HG02852 (cell line): ENCODE results near the gene PDIA5.
A peak's percentile ranks its signal among the peaks of the same experiment; 100 is the strongest.
"Not testable (repeated sequence)": the region's sequence is repeated elsewhere in the genome, so short reads cannot be mapped to it uniquely, and the experiment has no call there.

Experiments used
- ATAC-seq: cut with Tn5 transposase; IDR thresholded peaks from one replicate; pipeline ENCODE4 v1.9.1; 2021; ENCODE audit warnings: mild to moderate bottlenecking, moderate library complexity; ENCODE audit not compliant: unreplicated experiment

PDIA5 gene

GRCh38 chr3:123143669-123144411 lies 77.0 kb downstream of the PDIA5 start:
- ATAC-seq = no peak

- ATAC-seq = no peak
These were observed 81.1 kb downstream of the PDIA5 start for GRCh38 chr3:123147754-123148535.

DNA sequence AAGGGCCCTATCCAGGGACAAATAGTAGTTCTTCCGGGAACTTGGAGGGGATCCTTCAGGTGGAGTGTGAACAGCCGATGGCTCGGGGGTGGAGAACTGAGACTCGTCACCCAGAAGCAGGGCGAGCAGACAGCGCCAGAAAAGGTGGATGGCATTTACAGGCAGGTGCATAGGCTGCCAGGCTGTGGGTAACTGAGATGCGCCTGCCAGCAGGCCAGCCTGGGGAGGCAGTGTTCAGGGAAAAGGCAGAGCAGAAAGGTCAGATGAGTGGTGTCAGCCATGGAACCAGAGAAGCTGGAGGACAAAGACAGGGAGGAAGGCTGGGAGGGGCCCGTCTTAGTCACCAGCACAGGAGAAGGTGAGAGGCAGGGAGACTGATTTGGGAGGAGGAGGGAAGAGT lies 81.9 kb downstream of the PDIA5 start:
- no peak for ATAC-seq

DNA sequence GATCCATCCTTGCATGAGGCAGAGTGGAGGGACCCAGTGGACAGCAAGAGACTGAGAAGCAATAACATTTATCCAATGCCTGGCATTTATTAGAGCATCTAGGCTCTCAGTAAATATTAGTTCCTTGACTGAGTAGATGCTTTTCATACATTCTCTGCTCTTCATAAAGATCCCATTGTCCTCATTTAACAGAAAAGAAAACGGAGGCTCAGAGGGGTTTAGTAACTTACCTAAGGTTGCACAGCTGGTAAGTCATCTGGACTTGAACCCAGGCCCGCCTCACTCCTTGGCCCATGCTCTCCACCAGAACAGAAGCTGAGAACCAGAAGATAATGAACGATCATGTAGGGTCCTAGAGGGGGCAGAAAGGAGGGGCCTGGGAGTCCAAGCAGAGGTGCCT lies 82.7 kb downstream of the PDIA5 start:
- ATAC-seq = no peak

- no peak for ATAC-seq
These were observed 83.8 kb downstream of the PDIA5 start for GRCh38 chr3:123150449-123151215.

DNA sequence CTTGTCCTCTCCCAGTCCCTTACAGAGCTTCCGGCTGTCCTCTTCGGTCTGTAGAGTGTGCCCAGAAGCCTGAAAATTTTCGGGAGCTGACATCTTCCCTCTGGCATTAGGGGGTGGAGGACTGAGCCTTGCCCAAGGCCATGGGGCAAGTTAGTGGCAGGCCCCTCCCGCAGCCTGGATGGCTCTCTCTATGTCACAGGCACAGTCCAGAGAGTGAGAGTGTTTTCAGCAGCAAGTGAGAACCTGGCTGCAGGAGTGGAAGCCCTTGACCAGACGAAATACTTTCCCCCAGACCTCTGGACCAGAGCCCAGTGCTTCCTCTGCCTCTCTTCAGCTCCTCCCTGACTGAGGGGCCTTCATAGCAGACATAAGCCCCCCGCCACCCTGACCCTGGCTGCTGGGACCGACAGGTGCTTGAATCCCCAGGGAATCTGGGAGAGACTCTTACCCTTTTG lies 84.5 kb downstream of the PDIA5 start:
- ATAC-seq = no peak

DNA sequence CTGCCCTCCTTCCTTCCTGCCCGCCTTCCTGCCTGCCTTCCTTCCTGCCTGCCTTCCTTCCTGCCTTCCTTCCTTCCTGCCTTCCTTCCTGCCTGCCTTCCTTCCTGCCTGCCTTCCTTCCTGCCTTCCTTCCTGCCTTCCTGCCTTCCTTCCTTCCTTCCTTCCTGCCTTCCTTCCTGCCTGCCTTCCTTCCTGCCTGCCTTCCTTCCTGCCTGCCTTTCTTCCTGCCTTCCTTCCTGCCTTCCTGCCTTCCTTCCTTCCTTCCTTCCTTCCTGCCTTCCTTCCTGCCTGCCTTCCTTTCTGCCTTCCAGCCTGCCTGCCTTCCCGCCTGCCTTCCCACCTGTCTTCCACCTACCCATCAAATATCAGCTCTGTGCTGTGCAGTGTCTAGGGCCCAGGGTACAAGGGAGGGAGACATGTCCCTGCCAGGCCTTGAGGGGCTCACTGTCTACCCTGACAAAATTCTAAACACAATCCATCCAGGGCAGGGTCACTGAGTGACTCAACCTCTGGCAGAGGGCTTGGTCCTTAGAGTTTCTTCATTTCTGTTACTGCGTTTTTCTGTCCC lies 85.1 kb downstream of the PDIA5 start:
- not testable (repeated sequence) for ATAC-seq

DNA sequence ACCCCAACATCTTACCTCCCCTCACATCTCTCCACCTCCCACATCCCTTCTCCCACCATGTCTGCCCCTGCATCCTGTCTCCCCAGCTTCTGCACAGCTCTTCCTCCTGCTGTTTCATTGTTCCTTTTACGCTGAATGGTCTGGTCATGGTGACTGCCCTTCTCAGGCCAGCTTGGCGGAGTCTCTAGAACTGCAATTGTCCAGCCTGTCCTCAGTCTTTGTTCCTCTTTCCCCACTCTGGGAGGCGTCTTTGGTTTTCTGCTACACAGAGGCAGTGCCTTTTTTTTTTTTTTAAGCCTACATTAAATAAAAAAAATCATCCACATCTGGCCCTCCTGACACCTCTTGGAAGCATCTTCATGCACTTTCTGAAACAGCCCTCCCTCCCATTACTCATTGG lies 85.9 kb downstream of the PDIA5 start:
- ATAC-seq = no peak

DNA sequence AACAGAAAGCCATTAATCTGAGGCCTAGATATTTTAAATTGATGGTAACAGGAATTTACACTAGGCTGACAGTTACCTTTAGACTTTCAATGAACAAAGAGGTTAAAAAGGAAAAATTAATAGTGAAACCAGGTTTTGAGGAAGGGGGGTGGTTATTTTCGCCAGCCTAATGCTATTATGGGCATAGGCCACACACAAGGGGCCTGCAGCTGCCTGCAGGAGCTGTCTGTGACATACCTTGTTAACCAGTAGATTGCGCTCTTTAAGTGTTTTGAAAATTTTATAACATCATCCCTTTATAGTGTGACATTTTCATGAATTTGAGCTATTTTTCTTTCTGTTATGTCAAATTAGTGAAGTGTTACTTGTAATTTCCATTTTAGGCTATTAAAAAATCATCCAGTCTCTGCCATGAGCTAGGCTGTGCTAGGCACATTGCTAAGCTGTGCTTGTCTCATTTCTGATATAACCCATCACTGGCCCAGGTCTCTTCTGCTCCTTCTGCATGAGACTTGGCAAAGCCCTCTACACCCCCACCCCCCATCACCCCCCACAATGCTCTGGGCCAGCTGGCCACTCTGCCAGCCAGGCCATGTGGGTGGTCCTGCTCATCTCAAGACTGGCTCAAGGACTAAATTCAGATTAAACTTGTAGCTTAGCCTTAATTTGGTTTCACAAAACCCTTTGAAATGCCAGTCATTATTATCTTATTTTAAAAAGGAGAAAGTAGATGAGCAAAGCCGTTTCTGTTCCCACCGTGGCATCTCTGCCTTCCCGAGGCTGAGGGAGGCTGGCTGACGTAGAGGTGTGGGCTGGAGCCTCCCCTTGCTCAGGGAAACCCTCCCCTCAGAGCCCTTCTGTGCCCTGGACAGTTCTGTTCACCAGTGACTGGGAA lies 86.5 kb downstream of the PDIA5 start:
- ATAC-seq = peak; percentile 54

GRCh38 chr3:123154020-123154985 lies 87.5 kb downstream of the PDIA5 start:
- ATAC-seq = no peak

DNA sequence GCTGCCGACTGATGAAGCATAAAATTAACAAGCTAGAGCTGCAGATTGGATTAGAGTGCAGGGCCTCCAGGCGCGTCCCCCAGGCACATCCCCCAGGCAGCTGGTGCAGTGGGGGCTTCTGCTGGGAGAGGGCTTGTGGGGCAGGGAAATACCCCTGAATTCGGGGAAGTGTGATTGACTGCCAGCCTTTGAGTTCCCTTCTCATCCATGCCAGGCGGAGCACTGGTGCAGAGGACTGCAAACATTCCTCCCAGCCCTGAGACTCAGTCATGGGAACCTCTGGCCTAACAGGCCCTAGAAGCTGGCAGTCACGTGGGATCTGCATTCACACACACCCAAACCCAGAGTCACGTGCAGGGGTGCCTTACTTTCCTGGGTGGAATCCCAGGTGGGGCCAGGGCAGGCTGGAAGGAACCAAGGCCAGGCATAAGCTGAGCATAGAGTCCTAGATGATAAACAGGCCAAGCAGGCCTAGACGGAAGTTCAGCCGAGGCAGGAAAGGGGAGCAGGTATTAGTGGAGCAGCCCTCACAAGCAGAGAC lies 88.7 kb downstream of the PDIA5 start:
- no peak for ATAC-seq

DNA sequence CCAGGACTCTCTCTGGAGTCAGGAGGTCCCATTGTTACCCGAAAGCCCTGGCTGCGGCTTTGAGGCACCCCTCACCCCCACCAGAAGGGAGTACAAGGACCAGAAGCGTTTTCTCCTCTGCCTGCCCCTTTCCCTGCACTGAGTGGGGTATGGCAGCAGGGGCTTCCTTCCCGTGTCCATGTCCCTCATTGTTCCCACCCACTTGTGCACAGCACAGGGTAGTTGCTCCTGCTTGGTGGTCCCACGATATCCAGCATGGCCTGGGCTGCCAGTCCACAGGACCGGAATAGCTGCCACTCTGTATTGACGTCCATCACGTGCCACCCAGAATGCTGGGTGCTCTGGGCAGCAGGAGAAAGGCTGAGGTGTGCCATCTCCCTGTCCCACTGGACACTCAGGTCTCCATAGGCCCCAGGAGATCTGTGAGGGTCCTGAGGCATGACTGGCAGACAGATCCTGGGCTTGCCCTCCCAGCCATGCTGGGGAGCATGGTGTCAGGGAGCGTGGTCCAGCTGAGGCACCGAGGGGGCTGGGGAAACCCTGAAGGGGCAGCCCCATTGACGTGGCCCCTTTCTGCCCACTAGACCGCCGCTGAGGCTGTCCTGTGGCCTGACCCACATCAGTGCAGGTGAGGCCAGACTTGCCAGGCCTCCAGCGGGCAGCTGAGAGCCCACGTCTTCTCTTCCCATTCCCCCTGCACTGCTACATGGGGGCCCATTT lies 89.6 kb downstream of the PDIA5 start:
- ATAC-seq = no peak

DNA sequence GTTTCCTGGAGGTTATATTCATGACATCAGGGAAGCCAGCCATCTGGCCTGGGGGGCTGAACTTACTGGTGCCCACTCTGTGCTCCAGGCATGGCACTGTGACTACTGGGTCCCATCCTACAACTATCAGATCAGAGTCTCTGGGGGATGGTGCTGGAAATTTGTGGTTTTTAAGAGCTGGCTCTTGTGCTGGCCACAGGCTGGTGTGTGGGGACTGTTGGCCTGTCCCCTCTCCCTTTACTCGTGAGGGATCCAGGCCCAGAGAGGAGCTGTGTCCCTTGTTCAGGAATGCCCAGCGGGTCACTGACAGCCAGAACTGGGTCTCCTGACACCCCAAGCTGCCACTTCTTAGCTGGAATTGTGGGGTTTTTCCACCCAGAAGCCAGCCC lies 90.4 kb downstream of the PDIA5 start:
- ATAC-seq = no peak

DNA sequence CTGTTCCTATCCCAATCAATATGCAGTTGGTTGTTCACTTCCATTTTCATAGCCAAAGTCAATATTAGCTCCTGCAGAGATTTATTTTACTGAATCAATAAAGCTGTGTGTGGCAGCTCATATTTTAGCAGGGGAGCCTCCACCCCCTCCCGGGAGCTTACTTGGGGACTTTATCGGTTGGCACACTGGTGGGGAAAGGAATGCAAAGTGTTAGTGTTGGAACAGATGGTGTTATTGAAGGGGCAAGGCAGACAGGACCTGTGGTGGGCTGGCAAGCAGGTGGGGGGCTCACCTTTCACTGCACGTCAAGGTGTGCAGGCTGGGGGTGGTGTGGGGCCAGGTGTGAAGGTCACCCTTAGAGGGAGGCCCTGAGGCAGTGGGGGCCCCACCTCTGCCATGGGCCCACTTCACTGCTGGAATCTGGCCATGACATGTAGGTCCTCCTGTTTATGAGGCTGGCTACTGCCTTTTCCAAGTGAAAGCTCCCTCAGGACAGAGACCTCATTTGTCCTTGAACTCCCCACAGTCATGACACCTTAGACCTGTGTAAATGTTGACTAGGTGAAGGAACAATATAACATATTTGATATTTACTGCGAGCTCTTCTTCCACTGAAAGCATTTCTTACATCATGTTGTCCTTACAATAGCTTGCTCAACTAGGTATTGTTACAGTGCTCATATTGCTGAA lies 90.9 kb downstream of the PDIA5 start:
- ATAC-seq = no peak

DNA sequence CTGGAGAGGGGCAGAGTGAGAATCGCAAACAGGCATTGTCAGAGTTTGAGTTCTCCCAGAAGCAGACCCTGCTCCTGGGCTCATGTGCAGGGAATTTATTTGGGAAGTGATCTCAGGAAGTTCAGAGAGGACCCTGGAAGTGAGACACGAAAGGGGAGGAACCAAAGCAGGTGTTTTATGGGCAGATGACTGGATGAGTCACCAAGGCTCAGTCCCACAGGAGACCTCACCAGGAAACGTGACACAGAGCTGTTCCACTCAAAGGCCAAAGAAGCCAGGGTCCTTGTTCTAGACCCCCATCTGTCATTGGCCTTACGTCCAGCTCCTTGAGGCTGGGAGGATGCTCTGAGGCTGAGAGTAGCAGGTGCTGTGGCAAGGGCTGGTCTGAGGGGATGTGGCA lies 91.5 kb downstream of the PDIA5 start:
- no peak for ATAC-seq

GRCh38 chr3:123158899-123159390 lies 92.1 kb downstream of the PDIA5 start:
- ATAC-seq = no peak

- no peak for ATAC-seq
These were observed 93.3 kb downstream of the PDIA5 start for GRCh38 chr3:123159926-123160635.
